GM12874 (cell line): ENCODE results near the gene LSM10.

Source experiments
- TF ChIP-seq, protein P1 (sequence below): IDR thresholded peaks from 2 replicates; pipeline ENCODE4 v1.5.1; 2011; ENCODE audit warnings: low read depth, mild to moderate bottlenecking, control low read depth, low read length, moderate library complexity; ENCODE audit not compliant: insufficient read depth

Gene LSM10

DNA sequence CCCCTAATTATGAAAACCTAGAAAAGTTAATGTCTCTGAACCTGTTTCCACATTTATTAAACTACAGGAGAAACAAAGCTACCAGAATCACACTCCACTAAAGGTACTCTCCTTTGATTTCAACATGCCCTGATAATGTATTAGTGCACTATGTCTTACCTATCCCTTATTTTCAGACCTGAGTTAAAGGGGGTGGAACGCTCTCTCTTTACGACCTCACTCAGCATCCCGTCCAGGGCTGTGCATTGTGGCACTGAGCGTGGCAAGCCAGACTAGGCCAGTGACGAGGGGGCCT lies 678 bp downstream of the LSM10 start:
- TF ChIP-seq, protein P1, sequence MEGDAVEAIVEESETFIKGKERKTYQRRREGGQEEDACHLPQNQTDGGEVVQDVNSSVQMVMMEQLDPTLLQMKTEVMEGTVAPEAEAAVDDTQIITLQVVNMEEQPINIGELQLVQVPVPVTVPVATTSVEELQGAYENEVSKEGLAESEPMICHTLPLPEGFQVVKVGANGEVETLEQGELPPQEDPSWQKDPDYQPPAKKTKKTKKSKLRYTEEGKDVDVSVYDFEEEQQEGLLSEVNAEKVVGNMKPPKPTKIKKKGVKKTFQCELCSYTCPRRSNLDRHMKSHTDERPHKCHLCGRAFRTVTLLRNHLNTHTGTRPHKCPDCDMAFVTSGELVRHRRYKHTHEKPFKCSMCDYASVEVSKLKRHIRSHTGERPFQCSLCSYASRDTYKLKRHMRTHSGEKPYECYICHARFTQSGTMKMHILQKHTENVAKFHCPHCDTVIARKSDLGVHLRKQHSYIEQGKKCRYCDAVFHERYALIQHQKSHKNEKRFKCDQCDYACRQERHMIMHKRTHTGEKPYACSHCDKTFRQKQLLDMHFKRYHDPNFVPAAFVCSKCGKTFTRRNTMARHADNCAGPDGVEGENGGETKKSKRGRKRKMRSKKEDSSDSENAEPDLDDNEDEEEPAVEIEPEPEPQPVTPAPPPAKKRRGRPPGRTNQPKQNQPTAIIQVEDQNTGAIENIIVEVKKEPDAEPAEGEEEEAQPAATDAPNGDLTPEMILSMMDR: no peak

DNA sequence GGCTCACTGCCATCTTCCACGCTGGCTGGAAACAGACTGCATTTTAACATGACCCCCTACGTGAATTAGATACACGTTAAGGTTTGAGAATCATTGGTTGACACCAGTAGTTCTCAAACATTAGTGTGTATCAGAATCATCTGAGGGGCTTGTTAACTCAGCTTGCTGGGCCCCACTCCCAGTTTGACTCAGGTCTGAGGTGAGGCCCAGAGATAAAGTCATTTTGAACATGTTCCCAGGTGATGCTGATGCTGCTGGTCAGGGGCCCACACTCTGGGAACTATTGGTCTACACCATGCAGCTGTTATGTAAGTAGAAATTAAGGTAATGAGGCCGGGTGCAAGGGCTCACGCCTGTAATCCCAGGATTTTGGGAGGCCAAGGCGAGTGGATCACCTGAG lies 1.3 kb downstream of the LSM10 start:
- TF ChIP-seq, protein P1: no peak

DNA sequence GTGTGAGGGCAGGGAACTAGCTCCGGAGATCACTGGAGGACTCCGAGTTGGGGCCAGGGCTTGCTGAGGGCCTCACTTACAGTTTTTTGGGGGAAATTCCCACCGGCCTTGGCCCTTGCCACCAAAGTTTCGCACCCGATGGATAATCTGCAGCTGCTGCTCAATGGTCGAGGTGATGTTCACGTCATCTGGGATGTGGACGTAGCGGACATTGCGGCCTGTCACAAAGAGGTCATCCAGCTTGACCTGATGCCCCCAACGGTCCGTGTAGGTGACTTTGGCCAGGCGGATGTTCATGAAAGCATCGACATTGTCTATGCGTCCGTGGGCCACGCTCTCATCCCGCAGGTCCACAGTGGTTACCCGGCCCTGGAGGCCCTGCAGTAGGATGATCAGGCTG lies 4.0 kb downstream of the LSM10 start:
- TF ChIP-seq, protein P1: no peak

DNA sequence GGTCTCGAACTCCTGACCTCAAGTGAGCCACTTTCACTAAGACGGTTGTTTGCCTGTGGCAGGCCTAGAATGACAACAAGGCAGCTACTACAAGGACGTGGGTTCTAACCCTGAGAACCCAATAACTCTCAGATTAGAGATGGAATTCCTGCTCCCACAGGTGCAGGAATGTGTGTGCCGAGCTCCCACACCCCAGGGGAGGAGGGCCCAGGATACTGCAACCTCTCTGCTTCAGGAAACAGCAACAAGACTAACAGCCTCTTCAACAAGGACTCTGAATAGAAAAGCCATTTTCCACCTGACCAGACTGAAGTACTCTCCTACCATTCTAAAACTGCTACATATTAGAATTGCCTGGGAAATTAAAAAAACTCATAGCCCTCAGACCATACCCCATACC lies 4.9 kb downstream of the LSM10 start:
- TF ChIP-seq, protein P1: no peak

DNA sequence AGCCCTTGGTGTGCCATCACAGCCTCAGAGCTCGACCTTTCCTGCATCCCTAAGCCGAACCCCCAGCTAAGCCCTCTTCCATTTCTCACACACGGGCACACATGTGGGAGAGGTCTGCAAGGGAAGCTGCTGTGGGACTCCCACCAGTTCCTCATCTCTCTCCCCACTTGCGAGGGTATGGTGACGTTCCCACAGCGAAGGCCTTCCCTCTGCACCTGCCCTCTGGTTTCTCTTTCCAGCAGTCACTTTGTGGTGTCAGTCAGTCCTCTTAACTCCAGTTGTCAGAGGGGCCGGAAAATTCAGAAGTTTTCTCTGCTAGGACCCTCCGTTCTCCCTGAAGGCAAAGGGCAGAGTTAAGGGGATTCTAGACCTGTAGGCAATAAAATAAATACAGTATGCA lies 6.4 kb downstream of the LSM10 start:
- TF ChIP-seq, protein P1: no peak

DNA sequence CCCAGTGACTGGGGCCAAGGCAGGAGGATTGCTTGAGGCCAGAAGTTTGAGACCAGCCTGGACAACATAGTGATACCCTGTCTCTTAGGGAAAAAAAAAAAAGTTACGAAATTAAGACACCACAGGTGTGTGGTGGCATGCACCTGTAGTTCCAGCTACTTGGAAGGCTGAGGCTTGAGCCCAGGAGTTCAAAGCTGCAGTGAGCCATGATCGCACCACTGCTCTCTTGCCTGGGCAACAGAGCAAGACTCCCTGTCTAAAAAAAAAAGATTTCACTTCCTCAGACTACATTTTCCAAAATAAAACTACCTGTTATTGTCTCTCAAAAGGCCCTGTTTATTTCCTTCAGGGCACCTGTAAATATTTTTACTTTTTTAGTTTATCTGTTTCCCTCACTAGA lies 7.3 kb downstream of the LSM10 start:
- TF ChIP-seq, protein P1: no peak

DNA sequence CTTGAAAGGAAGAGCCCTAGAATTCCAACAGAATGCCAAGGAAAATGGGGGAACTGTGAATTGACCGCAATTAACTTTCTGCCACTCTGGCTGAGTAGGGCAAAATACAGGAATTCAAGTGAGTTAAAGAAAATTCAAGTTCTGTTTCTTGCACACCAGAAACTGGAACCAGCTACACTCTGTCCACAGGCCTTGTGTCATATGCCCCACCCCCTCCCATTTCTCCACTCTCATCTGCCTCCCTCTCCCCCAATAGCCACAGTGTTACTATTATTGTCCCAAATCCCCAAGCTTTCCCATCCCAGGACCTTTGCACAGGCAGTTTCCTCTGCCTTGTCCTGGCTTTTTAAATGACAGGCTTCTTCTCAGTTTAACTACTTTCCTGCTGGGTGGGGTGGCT lies 7.7 kb downstream of the LSM10 start:
- TF ChIP-seq, protein P1: no peak

DNA sequence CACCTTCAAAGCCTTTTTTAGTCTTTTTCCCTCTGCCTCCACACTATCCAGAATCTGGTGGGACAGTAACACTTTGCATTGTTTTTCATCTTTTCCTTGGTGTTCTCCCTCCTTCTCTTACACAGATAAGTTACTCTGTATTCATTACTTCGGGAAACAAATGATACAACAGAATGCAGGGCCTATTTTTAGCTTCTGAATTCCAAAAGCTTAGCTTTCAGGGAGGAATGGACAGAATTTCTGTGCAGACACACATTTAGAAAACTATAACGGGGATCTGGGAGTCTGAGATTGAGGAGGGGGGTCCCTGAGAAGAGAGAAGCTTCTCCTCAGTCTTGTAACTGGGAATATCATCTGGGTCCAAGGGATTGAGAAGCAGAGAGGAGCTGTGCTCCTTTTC lies 8.4 kb downstream of the LSM10 start:
- TF ChIP-seq, protein P1: no peak
